Esophagus squamous epithelium (tissue), 5 donors: ENCODE results near the gene ATF4. TPM values are rescaled to one million over a fixed set of nuclear protein-coding genes. Genes with fewer than 3 reads are reported as not detected.

Experiments
- DNase-seq: peaks from one replicate; lab custom pipeline; 2025; lab: John Stamatoyannopoulos, UW
- H3K27ac ChIP-seq, 4 donors: fragments of 200-600 bp; sonication (generic); one replicate each; pipeline ENCODE4 v1.5.1; 2016 to 2019; ENCODE audit warnings: mild to moderate bottlenecking in 1 of 4
- H3K27me3 ChIP-seq, 4 donors: fragments of 200-600 bp; sonication (generic); 1 replicate in 3 of 4; 2 replicates in 1 of 4; pipeline versions ENCODE4 v1.5.1 to v1.6.0; 2017 to 2021; ENCODE audit warnings: antibody characterized with exemption in 1 of 4
- H3K36me3 ChIP-seq, 3 donors: fragments of 200-600 bp; sonication (generic); one replicate each; pipeline ENCODE4 v1.5.1; 2016 to 2019
- H3K4me1 ChIP-seq, 3 donors: fragments of 200-600 bp; sonication (generic); one replicate each; pipeline ENCODE4 v1.5.1; 2017 to 2019
- H3K4me3 ChIP-seq, 4 donors: fragments of 200-600 bp; sonication (generic); 1 replicate in 3 of 4; 2 replicates in 1 of 4; pipeline ENCODE4 v1.5.1; 2016 to 2019; ENCODE audit warnings: mild to moderate bottlenecking in 2 of 4, moderate library complexity in 1 of 4
- H3K9me3 ChIP-seq, 3 donors: fragments of 200-600 bp; sonication (generic); one replicate each; pipeline ENCODE4 v1.5.1; 2016 to 2019
- CTCF ChIP-seq, 6 experiments: fragments of 450-650 bp in 4 of 6; fragments of 200-600 bp in 2 of 6; sonication (generic) in 2 of 6; IDR thresholded peaks; one replicate each; pipeline ENCODE4 v1.5.1; 2016 to 2019; ENCODE audit warnings: antibody characterized with exemption in 6 of 6, mild to moderate bottlenecking in 4 of 6, moderate library complexity in 4 of 6
- POLR2A ChIP-seq, 4 donors: fragments of 450-650 bp; IDR thresholded peaks; one replicate each; pipeline ENCODE4 v1.6.1; 2017; ENCODE audit warnings: antibody characterized with exemption in 4 of 4, mild to moderate bottlenecking in 4 of 4, moderate library complexity in 3 of 4
- WGBS, 2 donors: methylation state at CpG; one replicate each; pipeline ENCODE4 v1.1.5; 2018; 5-methylcytosine and 5-hydroxymethylcytosine counted together
- intact Hi-C: fragments of 100-400 bp; cut with DNase I; formaldehyde crosslinking; loops from one replicate; pipeline ENCODE4 v1.15.0; 2022
- total RNA-seq, 4 donors: library from RNA; depleted of rRNA; stranded (reverse); fragments of >200 nt; gene quantifications; one replicate each; pipeline ENCODE4 v1.1.0, GENCODE V29; 2016
- donor health status: DM: yes; HTN: yes; CAD: no.

ATF4 gene
- total RNA-seq, 4 donors from 2014 or later, result 170 to 288 (median 234) TPM

- TF ChIP-seq CTCF (IDR thresholded peaks at IDR 0.05) (no peak), POLR2A (IDR thresholded peaks at IDR 0.05) (no peak)
- H3K4me1 ChIP-seq, result peaks cover 25 to 90% (median 33%) of the 10 kb centered on the region in 3 donors
- H3K36me3 ChIP-seq, result no peaks in the 10 kb centered on the region
- no peak for DNase-seq
- H3K9me3 ChIP-seq, result no peaks in the 10 kb centered on the region
- H3K27me3 ChIP-seq, result no peaks in the 10 kb centered on the region
- 17% methylated on average over 1 of the region's 2 CpGs; no CpG with 5 or more reads in 1 of the 2 donors for WGBS, 2 donors
- no peak overlapping the region for H3K4me3 ChIP-seq
- intact Hi-C loops, result no loop called here
- H3K27ac ChIP-seq, result peak overlapping the region in 3 of 4 donors; percentile 28 to 62 (median 36)
These were observed 22.0 kb upstream of the ATF4 start for GRCh38 chr22:39498368-39498767.

GRCh38 chr22:39498802-39499201, 21.6 kb upstream of the ATF4 start:
- Histone ChIP-seq H3K4me1 (peaks cover 27 to 90% (median 33%) of the 10 kb centered on the region in 3 donors), H3K4me3 (no peak overlapping the region), H3K27me3 (no peaks in the 10 kb centered on the region), H3K36me3 (no peaks in the 10 kb centered on the region), H3K27ac (peak overlapping the region in 3 of 4 donors; percentile 28 to 62 (median 36)), H3K9me3 (no peaks in the 10 kb centered on the region)
- TF ChIP-seq CTCF (IDR thresholded peaks at IDR 0.05), result no peak
- no peak for TF ChIP-seq POLR2A (IDR thresholded peaks at IDR 0.05)
- WGBS, 2 donors, result 56 to 63% methylated on average over 3 of the region's 3 CpGs
- intact Hi-C loops, result no loop called here
- no peak for DNase-seq

GRCh38 chr22:39500101-39500500, 20.3 kb upstream of the ATF4 start:
- intact Hi-C loops, result no loop called here
- no peak overlapping the region for H3K4me3 ChIP-seq
- no peaks in the 10 kb centered on the region for H3K9me3 ChIP-seq
- H3K27me3 ChIP-seq, result no peaks in the 10 kb centered on the region
- H3K36me3 ChIP-seq, result peaks cover 0 to 13% (median 9%) of the 10 kb centered on the region in 3 donors
- peaks cover 27 to 90% (median 37%) of the 10 kb centered on the region in 3 donors for H3K4me1 ChIP-seq
- TF ChIP-seq CTCF (IDR thresholded peaks at IDR 0.05), result no peak
- no peak for TF ChIP-seq POLR2A (IDR thresholded peaks at IDR 0.05)
- DNase-seq, result no peak
- H3K27ac ChIP-seq, result peak overlapping the region in 1 of 4 donors; percentile 92
- WGBS, 2 donors, result 70 to 82% methylated on average over 6 of the region's 6 CpGs

GRCh38 chr22:39501644-39502108, 18.7 kb upstream of the ATF4 start:
- TF ChIP-seq POLR2A (IDR thresholded peaks at IDR 0.05) (no peak), CTCF (IDR thresholded peaks at IDR 0.05) (no peak)
- Histone ChIP-seq H3K4me1 (peaks cover 27 to 87% (median 32%) of the 10 kb centered on the region in 3 donors), H3K27ac (peak overlapping the region; percentile 87 to 93 (median 92)), H3K36me3 (peaks cover 10 to 29% (median 20%) of the 10 kb centered on the region in 3 donors), H3K9me3 (no peaks in the 10 kb centered on the region), H3K4me3 (peak overlapping the region; percentile 89 to 95 (median 90)), H3K27me3 (no peaks in the 10 kb centered on the region)
- intact Hi-C loops, result no loop called here
- DNase-seq, result no peak
- WGBS, 2 donors, result 28 to 38% methylated on average over 10 to 11 of the region's 13 CpGs

GRCh38 chr22:39502109-39502788, 18.1 kb upstream of the ATF4 start, which contains the start of gene MIEF1:
Gene MIEF1 (plus strand): TSS chr22:39502290. CDS start chr22:39511295, 9,005 bp downstream.
- Histone ChIP-seq H3K27ac (peak within 1 kb of the TSS; percentile 87 to 93 (median 92)), H3K4me3 (peak within 1 kb of the TSS; percentile 89 to 95 (median 90)), H3K27me3 (no peaks in the 10 kb centered on the region), H3K36me3 (peaks cover 13 to 34% (median 20%) of the 10 kb centered on the region in 3 donors), H3K4me1 (peaks cover 27 to 81% (median 31%) of the 10 kb centered on the region in 3 donors), H3K9me3 (no peaks in the 10 kb centered on the region)
- DNase-seq, result peak; percentile 88
- TF ChIP-seq POLR2A (IDR thresholded peaks at IDR 0.05) (peak in 1 of 4 donors; percentile 58), CTCF (IDR thresholded peaks at IDR 0.05) (peak in 1 of 6 experiments; percentile 8)
- 0% methylated on average over 22 of the region's 58 CpGs; no CpG with 5 or more reads in 1 of the 2 donors for WGBS, 2 donors
- intact Hi-C loops, result no loop called here
